ENCODE data around the gene GMPPA.

DNA sequence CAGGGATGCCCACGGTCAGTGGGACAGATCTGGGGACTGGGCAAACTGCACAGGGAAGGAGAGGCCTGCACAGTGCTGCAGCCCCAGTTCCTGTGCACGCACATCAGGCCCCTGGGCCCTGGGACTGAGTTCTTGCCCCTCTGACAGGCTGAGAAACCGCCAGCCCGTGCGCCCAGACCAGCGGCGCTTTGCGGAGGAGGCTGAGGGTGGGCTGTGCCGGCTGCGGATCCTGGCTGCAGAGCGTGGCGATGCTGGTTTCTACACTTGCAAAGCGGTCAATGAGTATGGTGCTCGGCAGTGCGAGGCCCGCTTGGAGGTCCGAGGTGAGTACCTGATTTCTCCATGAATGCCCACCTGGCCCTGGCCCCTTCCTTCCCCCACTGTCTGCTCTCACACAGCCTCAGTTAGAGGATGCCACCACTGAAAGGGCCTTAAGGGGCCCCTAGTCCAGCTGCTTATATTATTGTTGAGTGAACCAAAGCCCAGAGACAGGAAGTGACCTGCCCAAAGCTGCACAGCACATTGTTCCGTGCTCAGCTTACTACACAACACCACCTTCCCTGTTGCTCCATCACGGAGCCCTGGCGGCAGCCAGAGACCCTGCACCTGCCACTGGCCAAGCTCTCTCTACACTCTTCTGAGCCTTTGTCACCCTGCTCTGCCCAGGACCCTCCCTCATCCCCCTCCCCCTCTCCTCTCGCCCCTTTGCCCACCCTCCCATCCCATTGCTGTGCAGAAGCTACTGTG lies 34.2 kb upstream of the GMPPA start:
- TF ChIP-seq, protein P1, sequence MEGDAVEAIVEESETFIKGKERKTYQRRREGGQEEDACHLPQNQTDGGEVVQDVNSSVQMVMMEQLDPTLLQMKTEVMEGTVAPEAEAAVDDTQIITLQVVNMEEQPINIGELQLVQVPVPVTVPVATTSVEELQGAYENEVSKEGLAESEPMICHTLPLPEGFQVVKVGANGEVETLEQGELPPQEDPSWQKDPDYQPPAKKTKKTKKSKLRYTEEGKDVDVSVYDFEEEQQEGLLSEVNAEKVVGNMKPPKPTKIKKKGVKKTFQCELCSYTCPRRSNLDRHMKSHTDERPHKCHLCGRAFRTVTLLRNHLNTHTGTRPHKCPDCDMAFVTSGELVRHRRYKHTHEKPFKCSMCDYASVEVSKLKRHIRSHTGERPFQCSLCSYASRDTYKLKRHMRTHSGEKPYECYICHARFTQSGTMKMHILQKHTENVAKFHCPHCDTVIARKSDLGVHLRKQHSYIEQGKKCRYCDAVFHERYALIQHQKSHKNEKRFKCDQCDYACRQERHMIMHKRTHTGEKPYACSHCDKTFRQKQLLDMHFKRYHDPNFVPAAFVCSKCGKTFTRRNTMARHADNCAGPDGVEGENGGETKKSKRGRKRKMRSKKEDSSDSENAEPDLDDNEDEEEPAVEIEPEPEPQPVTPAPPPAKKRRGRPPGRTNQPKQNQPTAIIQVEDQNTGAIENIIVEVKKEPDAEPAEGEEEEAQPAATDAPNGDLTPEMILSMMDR (IDR thresholded peaks at IDR 0.05), result no peak
- no peak for TF ChIP-seq POLR2A (IDR thresholded peaks at IDR 0.05)

Measured in right lobe of liver (tissue), 4 donors.